Measurements from ENCODE around the gene FRS2. TPM values are rescaled to one million over a fixed set of nuclear protein-coding genes. Genes with fewer than 3 reads are reported as not detected.

Gene FRS2
- total RNA-seq, 2 donors from 2014 or later = 13.0 to 13.2 TPM

DNA sequence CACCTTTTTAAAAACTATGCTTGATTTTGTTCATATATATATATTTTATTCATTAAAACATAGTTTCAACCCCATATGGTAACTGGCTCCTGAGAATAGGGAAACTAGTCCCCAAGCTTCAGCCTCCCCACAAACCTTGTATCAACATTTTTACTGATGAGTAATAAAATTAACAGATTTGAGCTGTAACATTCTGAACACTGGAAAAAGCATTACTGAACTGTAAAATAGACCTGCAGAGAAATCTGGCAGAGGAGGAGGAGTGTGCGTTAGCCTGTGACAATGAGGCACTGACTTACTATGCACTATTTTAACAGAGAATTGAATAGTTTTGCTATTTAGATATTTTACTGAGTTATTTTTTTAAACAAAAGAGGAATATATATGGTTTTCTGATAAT is 43.1 kb downstream of the FRS2 start:
- no peak for DNase-seq
- Mint-ChIP-seq H3K36me3 (ENCODE audit: insufficient read depth in 2 of 2) (no peaks in the 10 kb centered on the region), H3K9me3 (no peaks in the 10 kb centered on the region), H3K4me3 (no peak overlapping the region), H3K4me1 (ENCODE audit: low read depth) (peaks cover 61% of the 10 kb centered on the region), H3K27me3 (ENCODE audit: low read depth) (no peaks in the 10 kb centered on the region), H3K27ac (no peak overlapping the region)
- peak in 1 of 2 donors; percentile 9 for ATAC-seq (replicated peaks in 1 of 2)

DNA sequence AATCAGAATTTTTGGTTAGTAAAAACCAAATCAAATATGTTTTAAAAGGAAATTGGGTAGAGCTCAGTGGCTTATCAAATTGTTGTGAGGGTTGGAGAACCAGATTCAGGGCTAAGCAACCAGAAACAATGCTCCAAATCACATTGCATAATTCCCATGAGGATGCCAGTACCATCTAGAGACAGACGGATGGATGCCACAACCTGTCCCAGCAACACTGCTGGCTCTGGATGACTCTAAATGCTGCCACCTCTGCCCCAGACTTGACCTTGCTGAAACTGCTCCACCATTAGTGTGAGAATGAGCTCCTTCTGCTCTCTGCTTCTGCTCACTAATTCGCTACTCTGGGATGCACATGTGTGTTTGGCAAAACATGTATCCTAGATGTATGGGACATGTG is 43.9 kb downstream of the FRS2 start:
- no peak for ATAC-seq (replicated peaks in 1 of 2)
- DNase-seq = no peak
- Mint-ChIP-seq H3K36me3 (ENCODE audit: insufficient read depth in 2 of 2) (no peaks in the 10 kb centered on the region), H3K4me1 (ENCODE audit: low read depth) (peaks cover 53% of the 10 kb centered on the region), H3K27me3 (ENCODE audit: low read depth) (no peaks in the 10 kb centered on the region), H3K4me3 (no peak overlapping the region), H3K27ac (no peak overlapping the region), H3K9me3 (no peaks in the 10 kb centered on the region)

DNA sequence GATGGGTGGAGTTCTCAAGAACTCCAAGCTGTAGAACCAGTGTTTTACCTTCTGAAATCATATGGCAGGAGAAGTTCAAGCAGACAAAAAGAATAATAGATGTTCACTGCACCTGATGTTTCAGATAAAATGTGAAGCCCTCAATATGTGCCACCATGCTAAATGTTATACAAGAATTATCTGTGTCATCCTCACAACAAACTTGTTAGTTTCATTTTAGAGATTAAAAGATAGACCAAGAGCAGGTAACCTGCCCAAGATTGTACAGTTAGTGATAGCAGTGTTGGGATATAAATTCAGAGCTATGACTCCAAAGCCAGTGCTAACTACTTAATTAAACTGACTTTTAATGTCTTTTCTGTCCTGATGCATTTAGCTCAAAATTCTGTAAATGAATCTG is 44.7 kb downstream of the FRS2 start:
- DNase-seq (no peak), ATAC-seq (replicated peaks in 1 of 2) (no peak)
- Mint-ChIP-seq H3K4me1 (ENCODE audit: low read depth) (peaks cover 49% of the 10 kb centered on the region), H3K27ac (peak overlapping the region; percentile 33), H3K27me3 (ENCODE audit: low read depth) (no peaks in the 10 kb centered on the region), H3K9me3 (no peaks in the 10 kb centered on the region), H3K4me3 (no peak overlapping the region), H3K36me3 (ENCODE audit: insufficient read depth in 2 of 2) (no peaks in the 10 kb centered on the region)

DNA sequence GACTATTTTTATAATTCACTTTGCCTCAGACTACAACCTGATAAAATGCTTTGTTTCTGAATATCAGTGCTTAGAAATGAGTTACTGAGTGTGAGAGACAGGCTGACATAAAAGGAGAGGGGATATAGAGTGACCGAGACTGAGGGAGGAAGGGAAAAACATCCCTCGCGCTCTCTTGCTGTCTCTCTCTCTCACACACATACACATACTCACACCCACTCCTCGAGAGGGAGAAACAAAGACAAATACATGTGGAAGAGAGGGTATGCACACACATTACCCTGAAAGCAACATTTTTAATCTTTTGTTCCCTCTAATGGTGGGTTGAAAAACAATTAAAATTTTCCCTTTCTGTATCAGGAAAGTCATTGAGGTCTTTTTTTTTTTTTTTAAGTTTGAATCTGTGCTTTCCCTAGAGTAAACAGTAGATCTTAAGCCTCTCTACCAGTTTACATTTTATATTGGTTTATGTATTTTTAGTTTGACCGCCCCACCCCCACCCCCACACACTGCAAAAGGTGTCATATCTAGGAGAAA is 45.3 kb downstream of the FRS2 start:
- H3K4me1 Mint-ChIP-seq (ENCODE audit: low read depth) = peaks cover 49% of the 10 kb centered on the region
- H3K27me3 Mint-ChIP-seq (ENCODE audit: low read depth) = no peaks in the 10 kb centered on the region
- peak overlapping the region; percentile 33 for H3K27ac Mint-ChIP-seq
- DNase-seq (no peak), ATAC-seq (replicated peaks in 1 of 2) (no peak)
- no peak overlapping the region for H3K4me3 Mint-ChIP-seq
- peaks cover 0 to 1% of the 10 kb centered on the region in 2 donors for H3K9me3 Mint-ChIP-seq
- peaks cover 1 to 3% of the 10 kb centered on the region in 2 donors for H3K36me3 Mint-ChIP-seq (ENCODE audit: insufficient read depth in 2 of 2)

DNA sequence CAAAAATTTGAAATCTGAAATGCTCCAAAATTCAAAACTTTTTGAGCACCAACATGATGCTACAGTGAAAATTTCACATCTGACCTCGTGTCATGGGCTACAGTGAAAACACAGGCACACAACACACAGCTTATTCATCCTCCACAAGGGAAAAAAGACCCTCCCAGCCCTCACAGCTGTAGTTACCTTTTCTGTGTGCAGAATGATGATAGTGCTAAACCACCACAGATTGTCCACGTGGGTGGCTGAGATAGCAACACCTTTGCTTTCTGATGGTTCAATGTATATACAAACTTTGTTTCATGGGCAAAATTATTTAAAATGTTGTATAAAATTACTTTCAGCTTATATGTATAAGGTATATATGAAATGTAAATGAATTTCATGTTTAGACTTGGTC is 46.8 kb downstream of the FRS2 start:
- Mint-ChIP-seq H3K36me3 (ENCODE audit: insufficient read depth in 2 of 2) (peaks cover 7 to 14% of the 10 kb centered on the region in 2 donors), H3K27ac (no peak overlapping the region), H3K9me3 (peaks cover 1 to 9% of the 10 kb centered on the region in 2 donors), H3K4me1 (ENCODE audit: low read depth) (peaks cover 43% of the 10 kb centered on the region), H3K4me3 (no peak overlapping the region), H3K27me3 (ENCODE audit: low read depth) (no peaks in the 10 kb centered on the region)
- no peak for DNase-seq
- ATAC-seq (replicated peaks in 1 of 2) = no peak

DNA sequence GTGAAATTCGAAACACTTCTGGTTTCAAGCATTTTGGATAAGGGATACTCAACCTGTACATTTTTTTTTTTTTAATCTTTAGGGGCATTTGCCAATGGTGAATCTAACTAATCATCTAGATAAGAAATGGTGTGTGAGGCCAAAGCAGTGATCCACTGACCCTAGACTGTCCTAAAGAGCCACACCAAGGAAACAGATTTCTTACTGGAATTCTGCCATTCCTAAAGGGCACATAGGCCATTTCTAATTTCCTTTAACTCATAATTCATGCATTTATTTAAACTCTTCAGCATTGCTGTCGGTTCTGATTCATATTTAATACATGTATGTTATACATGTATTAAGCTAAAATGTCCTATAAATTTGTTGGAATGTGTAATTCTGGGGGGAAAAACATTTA is 47.2 kb downstream of the FRS2 start:
- H3K9me3 Mint-ChIP-seq = peaks cover 4 to 14% of the 10 kb centered on the region in 2 donors
- H3K36me3 Mint-ChIP-seq (ENCODE audit: insufficient read depth in 2 of 2) = peaks cover 11 to 17% of the 10 kb centered on the region in 2 donors
- DNase-seq = no peak
- no peak for ATAC-seq (replicated peaks in 1 of 2)
- H3K4me1 Mint-ChIP-seq (ENCODE audit: low read depth) = peaks cover 39% of the 10 kb centered on the region
- no peak overlapping the region for H3K4me3 Mint-ChIP-seq
- H3K27ac Mint-ChIP-seq = no peak overlapping the region
- H3K27me3 Mint-ChIP-seq (ENCODE audit: low read depth) = no peaks in the 10 kb centered on the region

DNA sequence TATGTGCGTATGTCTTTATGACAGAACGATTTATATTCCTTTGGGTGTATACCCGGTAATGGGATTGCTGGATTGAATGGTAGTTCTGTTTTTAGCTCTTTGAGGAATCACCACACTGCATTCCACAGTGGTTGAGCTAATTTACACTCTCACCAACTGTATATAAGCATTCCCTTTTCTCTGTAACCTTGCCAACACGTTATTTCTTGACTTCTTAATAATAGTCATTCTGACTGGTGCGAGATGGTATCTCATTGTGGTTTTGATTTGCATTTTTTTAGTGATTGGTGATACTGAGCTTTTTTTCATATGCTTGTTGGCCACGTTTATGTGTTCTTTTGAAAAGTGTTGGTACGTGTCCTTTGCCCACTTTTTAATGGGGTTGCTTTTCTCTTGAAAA is 49.7 kb downstream of the FRS2 start:
- Mint-ChIP-seq H3K27me3 (ENCODE audit: low read depth) (no peaks in the 10 kb centered on the region), H3K4me3 (no peak overlapping the region), H3K27ac (no peak overlapping the region)

DNA sequence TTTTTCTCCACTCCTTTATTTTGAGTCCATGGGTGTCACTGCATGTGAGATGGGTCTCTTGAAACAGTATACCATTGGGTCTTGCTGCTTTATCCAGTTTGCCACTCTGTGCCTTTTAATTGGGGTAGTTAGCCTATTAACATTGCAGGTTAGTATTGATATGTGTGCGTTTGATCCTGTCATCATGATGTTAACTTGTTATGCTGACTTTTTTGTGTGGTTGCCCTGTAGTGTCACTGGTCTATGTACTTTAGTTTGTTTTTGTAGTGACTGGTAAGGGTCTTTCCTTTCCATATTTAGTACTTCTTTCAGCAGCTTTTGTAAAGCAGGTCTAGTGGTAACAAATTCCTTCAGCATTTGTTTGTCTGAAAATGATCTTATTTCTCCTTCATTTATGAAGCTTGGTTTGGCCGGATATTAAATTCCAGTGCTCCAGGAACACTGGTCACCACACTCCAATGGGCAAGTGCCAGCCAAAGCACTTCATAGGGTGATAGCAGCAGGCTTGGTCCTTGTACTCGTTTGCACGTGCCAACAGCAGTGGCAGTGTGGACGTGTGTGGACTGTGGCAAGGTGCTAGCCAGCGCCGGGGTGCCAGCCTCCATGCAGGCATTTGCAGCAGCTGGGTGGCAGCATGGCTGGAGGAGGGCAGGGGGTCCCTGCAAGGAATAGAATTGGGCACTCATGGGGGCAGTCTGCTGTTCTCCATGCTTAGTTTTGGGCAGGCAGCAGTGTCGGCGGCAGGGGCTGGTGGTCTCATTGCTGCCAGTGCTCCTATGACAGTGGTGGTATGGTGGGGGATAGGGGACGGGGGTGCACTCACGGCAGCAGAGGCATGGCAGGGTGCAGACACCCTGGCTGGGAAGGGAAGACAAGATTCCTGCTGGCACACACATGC is 53.5 kb downstream of the FRS2 start:
- H3K4me3 Mint-ChIP-seq = no peak overlapping the region
- no peaks in the 10 kb centered on the region for H3K27me3 Mint-ChIP-seq (ENCODE audit: low read depth)
- peaks cover 35% of the 10 kb centered on the region for H3K4me1 Mint-ChIP-seq (ENCODE audit: low read depth)
- DNase-seq (no peak), ATAC-seq (replicated peaks in 1 of 2) (no peak)
- peaks cover 9 to 24% of the 10 kb centered on the region in 2 donors for H3K9me3 Mint-ChIP-seq
- no peak overlapping the region for H3K27ac Mint-ChIP-seq
- peaks cover 20 to 26% of the 10 kb centered on the region in 2 donors for H3K36me3 Mint-ChIP-seq (ENCODE audit: insufficient read depth in 2 of 2)

More for the DNA sequence above, 49.7 kb downstream of the FRS2 start:
- Mint-ChIP-seq H3K4me1 (ENCODE audit: low read depth) (peaks cover 18% of the 10 kb centered on the region), H3K9me3 (peaks cover 9 to 24% of the 10 kb centered on the region in 2 donors), H3K36me3 (ENCODE audit: insufficient read depth in 2 of 2) (peaks cover 20 to 26% of the 10 kb centered on the region in 2 donors)
- no peak for ATAC-seq (replicated peaks in 1 of 2)
- no peak for DNase-seq

DNA sequence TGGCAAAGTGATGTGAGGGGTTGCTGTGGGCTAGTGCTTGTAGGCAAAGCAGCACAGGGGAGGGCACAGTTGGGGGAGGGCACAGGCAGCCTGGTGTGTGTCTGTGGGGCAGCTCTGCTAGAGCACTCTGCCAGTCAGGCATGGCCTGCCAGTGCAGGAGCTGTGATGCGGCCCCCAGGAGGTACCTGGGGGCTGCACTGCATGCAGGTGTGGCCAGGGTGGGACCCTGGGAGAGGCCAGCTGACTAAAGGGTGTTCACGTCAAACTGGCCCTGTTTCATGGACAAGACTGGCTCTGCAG is 54.1 kb downstream of the FRS2 start:
- no peak for ATAC-seq (replicated peaks in 1 of 2)
- H3K27me3 Mint-ChIP-seq (ENCODE audit: low read depth) = no peaks in the 10 kb centered on the region
- H3K27ac Mint-ChIP-seq = no peak overlapping the region
- DNase-seq = no peak
- peaks cover 9 to 24% of the 10 kb centered on the region in 2 donors for H3K9me3 Mint-ChIP-seq
- H3K36me3 Mint-ChIP-seq (ENCODE audit: insufficient read depth in 2 of 2) = peaks cover 20 to 26% of the 10 kb centered on the region in 2 donors
- H3K4me3 Mint-ChIP-seq = no peak overlapping the region
- peaks cover 40% of the 10 kb centered on the region for H3K4me1 Mint-ChIP-seq (ENCODE audit: low read depth)

DNA sequence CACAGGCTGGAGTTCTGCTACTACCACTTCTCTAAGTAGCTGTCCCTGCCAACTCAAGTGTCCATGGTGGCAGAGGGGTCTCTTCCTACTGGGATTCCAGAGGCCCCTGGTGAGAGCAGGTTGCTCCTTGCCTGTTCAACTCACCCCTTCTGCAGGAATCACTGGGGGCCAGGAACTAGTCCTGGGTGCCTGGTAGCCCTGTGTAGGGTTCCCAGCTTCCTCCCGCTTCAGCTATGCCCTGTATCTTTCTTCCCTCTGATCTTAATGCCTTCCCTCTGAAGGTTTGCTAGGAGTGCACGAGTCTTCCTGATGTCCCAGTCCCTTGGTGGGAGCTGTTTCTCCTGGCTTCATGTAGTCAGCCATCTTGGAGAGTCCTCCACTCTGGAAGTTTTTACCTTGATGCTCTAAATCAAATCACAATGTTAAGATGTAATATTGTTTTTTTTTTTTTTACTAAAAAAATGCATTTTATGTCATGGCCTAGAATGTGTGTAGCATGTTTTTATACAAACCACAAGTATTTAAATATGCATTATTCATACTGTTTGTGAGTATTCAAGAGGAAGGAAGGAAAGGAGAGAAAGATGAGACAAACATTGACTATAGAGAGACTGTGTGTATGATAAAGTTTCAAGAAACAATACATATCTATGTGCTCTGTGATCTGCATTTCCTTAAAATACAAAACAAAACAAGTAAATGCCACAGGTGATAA is 54.7 kb downstream of the FRS2 start:
- Mint-ChIP-seq H3K4me1 (ENCODE audit: low read depth) (peaks cover 37% of the 10 kb centered on the region), H3K9me3 (peaks cover 9 to 24% of the 10 kb centered on the region in 2 donors), H3K27ac (no peak overlapping the region), H3K4me3 (no peak overlapping the region), H3K27me3 (ENCODE audit: low read depth) (no peaks in the 10 kb centered on the region), H3K36me3 (ENCODE audit: insufficient read depth in 2 of 2) (peaks cover 20 to 26% of the 10 kb centered on the region in 2 donors)
- no peak for DNase-seq
- no peak for ATAC-seq (replicated peaks in 1 of 2)

DNA sequence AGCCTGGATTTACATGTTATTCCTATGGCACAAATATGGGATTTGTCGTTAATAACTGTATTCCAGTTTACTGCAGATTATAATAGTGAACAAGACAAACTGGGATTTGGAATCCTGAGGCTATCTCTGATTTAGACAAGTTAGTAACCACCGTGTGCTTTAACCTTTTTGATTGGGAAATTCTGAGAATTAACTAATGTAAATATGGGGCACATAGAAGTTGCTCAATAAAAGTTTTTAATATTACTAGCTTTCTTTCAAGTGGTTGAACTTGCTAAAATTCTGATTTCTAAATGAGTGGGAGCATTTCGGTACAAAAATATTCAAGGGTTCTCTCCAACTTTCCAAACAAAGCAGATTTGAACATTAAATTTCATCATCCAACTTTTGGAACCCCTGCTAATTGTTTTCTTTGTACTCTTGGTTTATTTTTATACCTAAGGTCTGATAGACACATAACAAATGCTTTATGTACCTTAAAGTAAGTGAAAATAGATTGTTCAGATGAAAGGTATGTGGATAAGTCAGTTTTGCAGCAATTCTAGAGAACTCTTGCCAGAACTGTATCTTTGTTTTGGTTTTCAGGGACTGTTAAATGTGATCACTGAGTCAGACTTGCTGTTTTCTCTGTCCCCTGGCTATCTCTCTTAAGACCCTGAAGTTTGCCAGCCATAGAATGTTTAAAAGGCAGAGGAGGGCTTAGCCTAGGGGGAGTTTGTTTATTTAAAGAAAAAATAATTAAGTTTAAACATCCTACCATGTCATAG is 57.5 kb downstream of the FRS2 start:
- peak overlapping the region; percentile 64 for H3K27ac Mint-ChIP-seq
- ATAC-seq (replicated peaks in 1 of 2) (peak; percentile 54 to 64), DNase-seq (no peak)

DNA sequence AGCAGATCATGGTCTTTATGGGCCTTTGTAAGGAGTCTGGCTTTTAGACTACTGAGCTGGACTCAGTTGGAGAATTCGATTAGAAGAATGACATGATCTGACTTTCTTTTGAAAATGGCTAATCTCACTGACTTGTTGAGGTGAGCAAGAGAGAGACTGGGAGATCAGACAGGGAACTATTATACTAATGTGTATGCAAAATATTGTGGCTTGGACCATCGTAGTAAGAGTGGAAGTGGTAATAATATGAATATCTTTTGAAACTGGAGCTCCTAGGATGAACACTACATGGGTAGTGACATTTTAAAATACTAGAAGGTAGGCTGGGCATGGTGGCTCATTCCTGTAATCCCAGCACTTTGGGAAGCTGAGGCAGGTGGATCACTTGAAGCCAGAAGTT is 58.8 kb downstream of the FRS2 start:
- H3K36me3 Mint-ChIP-seq (ENCODE audit: insufficient read depth in 2 of 2) = peaks cover 0 to 4% of the 10 kb centered on the region in 2 donors
- no peaks in the 10 kb centered on the region for H3K9me3 Mint-ChIP-seq
- no peak for DNase-seq
- no peak overlapping the region for H3K4me3 Mint-ChIP-seq
- no peaks in the 10 kb centered on the region for H3K27me3 Mint-ChIP-seq (ENCODE audit: low read depth)
- H3K27ac Mint-ChIP-seq = no peak overlapping the region
- H3K4me1 Mint-ChIP-seq (ENCODE audit: low read depth) = peaks cover 47% of the 10 kb centered on the region
- ATAC-seq (replicated peaks in 1 of 2) = peak; percentile 51 to 69

More for the DNA sequence above, 57.5 kb downstream of the FRS2 start:
- peaks cover 38% of the 10 kb centered on the region for H3K4me1 Mint-ChIP-seq (ENCODE audit: low read depth)
- H3K9me3 Mint-ChIP-seq = peaks cover 2 to 8% of the 10 kb centered on the region in 2 donors
- no peaks in the 10 kb centered on the region for H3K27me3 Mint-ChIP-seq (ENCODE audit: low read depth)
- peak overlapping the region; percentile 54 to 72 for H3K4me3 Mint-ChIP-seq
- peaks cover 5 to 10% of the 10 kb centered on the region in 2 donors for H3K36me3 Mint-ChIP-seq (ENCODE audit: insufficient read depth in 2 of 2)

DNA sequence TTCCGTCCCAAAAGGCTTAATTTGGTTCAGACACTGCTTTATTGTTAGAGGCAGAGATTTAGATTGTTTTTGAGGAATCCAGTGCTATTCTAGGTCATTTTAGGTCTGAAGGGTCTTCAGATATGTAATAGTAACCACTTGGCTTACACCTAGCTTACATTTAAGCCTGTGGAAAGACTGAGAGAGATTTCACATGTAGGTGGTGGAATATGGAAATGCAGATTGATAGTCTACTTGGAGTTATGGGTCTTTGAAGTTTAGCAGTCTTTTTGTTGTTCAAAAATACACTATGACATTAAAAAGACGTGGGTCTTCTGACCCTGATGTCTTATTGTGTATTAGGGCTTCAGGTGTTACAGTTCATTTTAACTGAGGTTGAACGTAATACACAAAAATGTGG is 63.7 kb downstream of the FRS2 start:
- Mint-ChIP-seq H3K27me3 (ENCODE audit: low read depth) (no peaks in the 10 kb centered on the region), H3K27ac (no peak overlapping the region), H3K4me3 (no peak overlapping the region), H3K4me1 (ENCODE audit: low read depth) (peaks cover 31% of the 10 kb centered on the region), H3K36me3 (ENCODE audit: insufficient read depth in 2 of 2) (peaks cover 0 to 7% of the 10 kb centered on the region in 2 donors), H3K9me3 (no peaks in the 10 kb centered on the region)
- no peak for ATAC-seq (replicated peaks in 1 of 2)
- DNase-seq = no peak
